GM23248 (cell line): Measurements from ENCODE around the gene GDF7.

Experiments
- EZH2 ChIP-seq: fragments of 200-600 bp; sonication (generic); IDR thresholded peaks from 2 replicates; pipeline ENCODE4 v1.6.1; 2018; ENCODE audit warnings: antibody characterized with exemption, mild to moderate bottlenecking; ENCODE audit not compliant: insufficient read depth, poor library complexity, severe bottlenecking
- EZH2phosphoT487 ChIP-seq: fragments of 200-600 bp; sonication (generic); IDR thresholded peaks from 2 replicates; pipeline ENCODE4 v1.6.1; 2018; ENCODE audit warnings: antibody characterized with exemption, moderate library complexity, mild to moderate bottlenecking, low read depth; ENCODE audit not compliant: insufficient read depth

DNA sequence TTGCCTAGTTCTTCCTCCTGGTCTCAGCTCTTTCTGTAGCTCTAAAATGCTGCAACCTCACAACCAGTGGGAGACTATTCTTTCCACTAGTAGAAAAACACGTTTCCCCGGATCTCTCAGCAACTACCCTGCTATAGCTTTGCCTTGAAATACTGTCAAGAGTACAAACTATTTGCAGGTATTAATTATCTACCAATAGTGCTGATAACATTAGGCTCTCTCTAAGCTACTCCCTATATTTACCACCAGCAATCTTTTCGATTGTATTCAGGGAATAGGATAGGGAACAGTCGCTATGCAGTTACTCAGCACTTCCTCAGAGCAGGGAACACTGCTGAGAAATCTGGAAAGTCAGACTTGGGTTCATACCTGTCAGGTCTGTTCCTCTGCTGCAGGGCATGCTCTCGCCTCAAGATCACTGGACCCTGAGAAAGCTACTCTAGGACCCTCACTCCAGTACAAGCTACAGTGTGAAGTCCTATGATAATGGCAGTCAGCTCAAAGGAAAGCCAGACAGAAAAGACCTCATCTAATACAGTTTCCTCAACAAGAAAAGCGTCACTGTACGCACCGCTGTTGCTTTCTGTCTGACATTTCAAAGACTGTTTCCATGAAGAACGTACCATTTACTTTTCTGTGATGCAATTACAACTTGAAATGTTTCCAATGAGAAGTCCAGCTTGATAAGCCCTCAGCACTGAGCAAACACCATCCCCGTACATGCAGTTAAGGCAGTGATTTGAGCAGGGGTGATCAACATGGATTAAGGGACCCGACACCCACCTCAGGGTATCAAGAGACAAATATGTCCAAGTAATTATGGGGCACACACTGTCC lies 22.7 kb downstream of the GDF7 start:
- no peak for TF ChIP-seq EZH2
- TF ChIP-seq EZH2phosphoT487 = no peak
